Jurkat, Clone E6-1 (cell line): ENCODE measurements around the gene SH3GLB2.
"Not testable (repeated sequence)": the region's sequence is repeated elsewhere in the genome, so short reads cannot be mapped to it uniquely, and the experiment has no call there.

Experiments
- DNase-seq: peaks from one replicate; pipeline ENCODE4 v3.0.0-alpha.2; 2011; ENCODE audit warnings: low read depth, low spot score
- H3K4me3 ChIP-seq: 2 replicates; pipeline ENCODE4 v1.5.1; 2011; ENCODE audit warnings: mild to moderate bottlenecking, low read length, control low read depth, moderate library complexity

The SH3GLB2 gene

DNA sequence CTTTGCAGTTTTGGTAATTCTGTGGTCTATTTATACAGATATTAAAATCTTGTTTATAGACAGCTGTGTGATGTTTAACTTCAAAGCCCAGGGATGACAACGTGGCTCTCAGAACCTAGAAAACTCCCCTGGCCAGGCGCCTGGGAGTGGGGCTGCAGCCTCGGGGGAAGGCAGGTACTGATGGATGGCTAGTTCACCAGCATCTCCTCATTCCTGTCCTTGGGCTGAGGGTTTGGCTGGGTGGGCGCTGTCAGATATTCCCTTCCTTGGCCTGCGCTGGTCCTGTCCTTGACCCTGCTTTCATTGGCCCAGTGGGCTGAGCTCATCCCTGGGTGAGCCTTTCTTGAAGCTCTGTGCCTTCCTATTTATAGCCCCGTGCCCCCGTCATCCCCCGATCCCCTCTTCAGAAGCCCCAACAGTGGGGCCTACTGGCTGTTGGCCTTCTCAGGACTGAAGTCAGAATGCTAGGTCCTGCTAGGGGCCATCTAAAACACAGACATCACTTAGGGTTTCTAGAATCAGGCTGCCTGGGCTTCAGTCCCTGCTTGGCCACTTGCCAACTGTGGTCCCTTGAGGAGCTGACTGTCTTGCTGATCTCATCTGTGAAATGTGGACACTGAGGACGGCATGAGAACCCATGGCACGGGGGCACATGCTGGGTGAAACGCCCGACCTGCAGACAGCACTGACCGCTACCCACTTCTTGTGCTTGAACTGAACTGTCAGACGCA is 20.9 kb downstream of the SH3GLB2 start:
- DNase-seq: no peak
- H3K4me3 ChIP-seq: no peak overlapping the region

DNA sequence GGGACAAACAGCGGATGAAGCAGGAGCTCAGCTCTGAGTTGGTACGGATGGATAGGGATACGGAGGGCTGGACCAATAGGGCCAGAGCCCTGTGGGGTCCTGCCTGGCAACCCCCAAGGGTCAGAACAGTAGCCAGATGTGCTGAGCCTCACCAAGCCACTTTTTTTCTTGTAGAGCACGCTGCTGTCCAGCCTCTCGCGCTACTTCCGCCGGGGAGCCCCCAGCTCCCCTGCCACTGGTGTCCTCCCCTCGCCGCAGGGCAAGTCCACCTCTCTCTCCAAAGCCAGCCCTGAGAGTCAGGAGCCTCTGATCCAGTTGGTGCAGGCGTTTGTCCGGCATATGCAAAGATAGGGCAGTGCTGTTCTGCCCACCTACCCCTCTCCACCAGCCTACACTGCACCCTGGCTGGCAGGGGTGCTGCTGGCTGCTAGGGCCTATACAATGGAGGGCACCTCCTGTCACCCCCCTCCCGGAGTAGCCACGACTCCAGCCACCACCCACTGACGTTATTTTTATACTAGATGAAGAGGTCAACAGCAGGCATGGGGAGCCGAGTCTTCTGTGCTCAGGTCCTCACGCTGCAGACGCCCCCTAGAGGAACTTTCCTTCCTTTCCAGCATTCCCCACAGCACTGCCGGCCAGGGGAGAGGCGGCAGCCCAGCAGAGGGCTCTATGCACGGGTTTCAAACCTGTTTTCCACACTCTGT is 21.6 kb downstream of the SH3GLB2 start:
- no peak overlapping the region for H3K4me3 ChIP-seq
- DNase-seq: peak; percentile 66

- DNase-seq: no peak
- no peak overlapping the region for H3K4me3 ChIP-seq
Observed at GRCh38 chr9:129005336-129005997, 22.7 kb downstream of the SH3GLB2 start.

DNA sequence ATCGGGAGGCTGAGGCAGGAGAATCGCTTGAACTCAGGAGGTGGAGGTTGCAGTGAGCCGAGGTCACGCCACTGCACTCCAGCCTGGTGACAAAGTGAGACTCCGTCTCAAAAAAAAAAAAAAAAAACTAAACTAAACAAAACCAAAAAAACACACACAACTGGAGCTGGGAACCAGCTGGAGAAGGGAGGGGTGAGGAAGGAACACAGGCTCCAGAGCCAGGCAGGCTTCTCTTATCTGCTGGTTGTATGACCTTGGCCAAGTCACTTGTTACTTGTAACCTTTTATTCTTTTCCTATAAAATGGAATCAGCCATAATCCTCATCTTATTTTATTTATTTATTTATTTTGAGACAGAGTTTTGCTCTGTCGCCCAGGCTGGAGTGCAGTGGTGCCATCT is 24.0 kb downstream of the SH3GLB2 start:
- not testable (repeated sequence) for DNase-seq, H3K4me3 ChIP-seq

DNA sequence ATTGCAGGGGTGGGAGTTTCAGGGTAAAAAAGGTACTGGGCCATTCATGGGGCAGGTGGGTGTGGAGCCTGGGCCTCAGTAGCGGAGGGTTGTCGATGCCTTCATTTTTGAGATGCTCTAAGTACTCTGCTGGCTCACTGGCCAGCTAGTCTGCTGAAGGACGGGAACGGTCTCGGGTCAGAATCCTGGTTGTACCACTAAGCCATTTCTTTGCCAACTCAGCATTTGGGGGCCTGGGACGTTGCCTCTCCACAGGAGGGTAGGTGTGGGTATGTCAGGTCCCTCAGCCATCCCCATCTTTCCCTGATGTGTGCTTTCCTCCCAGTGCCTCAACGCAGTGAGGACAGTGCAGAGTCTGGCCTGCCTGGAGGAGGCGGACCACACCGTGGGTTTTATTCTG is 25.1 kb downstream of the SH3GLB2 start:
- no peak overlapping the region for H3K4me3 ChIP-seq
- no peak for DNase-seq

DNA sequence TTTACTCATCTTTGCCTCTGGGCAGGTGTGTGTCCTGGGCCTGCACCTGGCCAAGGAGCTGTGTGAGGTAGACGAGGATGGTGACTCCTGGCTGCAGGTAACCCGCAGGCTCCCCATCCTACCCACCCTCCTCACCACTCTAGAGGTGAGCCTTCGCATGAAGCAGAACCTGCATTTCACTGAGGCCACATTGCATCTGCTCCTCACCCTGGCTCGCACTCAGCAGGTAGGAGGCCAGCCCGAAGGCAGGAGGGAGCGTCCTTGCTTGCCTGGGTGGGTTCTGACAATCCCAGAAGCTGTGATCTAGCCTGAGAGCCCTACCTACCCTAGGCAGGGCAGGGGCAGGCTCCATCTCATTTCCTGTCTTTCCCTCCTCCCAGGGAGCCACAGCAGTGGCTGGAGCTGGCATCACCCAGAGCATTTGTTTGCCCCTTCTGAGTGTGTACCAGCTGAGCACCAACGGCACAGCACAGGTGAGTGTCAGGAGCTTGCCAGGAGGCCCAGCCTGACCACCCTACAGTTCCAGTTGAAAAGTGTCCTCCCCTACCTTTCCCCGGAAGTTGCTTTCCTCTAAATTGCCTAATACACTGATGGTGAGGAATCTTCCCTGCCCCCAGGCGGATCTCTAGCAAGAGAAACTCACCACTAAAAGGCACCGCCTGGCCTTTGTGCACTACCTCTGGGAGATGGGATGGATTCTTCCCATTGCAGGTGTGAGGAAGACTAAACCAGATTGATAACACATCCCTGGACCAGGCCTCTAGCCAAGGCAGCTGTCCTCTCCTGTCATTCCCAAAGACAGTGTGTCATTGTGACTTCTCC is 26.4 kb downstream of the SH3GLB2 start:
- DNase-seq: no peak
- H3K4me3 ChIP-seq: no peak overlapping the region

GRCh38 chr9:128999581-129000206 is 28.4 kb downstream of the SH3GLB2 start:
- H3K4me3 ChIP-seq: no peak overlapping the region
- no peak for DNase-seq

DNA sequence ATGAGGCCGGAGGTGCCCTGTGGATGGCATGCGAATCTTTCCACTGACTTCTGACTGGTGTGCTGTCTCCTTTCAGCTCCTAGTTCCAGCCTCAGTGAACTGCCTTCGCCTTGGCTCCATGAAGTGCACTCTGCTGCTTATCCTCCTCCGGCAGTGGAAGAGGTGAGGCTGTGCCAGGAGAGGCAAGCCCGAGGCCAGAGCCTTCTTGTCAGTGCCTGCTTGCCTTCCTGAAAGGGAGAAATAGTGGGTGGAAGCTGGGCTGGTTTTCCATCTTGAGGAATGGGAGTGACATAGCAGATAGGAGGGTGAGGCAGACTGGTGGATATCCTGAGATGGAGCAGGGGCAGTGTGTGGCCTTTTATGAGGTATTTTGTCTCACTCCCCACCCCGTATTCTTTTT is 29.7 kb downstream of the SH3GLB2 start:
- no peak overlapping the region for H3K4me3 ChIP-seq
- DNase-seq: no peak

DNA sequence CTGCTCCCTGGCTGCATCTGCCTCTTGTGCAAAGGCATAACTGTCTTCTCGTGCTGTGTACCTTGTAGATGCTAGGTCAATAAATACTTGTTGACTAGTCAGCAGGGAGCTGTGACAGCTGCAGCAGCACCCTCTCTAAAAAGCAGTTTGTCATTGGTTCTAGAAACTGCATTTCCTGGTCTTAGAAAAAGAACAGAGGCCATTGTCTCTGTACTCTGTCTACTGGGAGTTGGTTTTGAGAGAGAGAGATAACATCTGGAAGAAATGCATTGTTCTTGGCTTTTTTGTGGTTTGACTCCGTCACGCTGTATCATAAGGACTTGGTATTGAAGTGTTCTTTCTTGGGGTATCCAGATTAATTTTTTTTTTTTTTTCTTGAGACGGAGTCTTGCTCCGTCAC is 32.3 kb downstream of the SH3GLB2 start:
- peak; percentile 86 for DNase-seq
- H3K4me3 ChIP-seq: no peak overlapping the region

DNA sequence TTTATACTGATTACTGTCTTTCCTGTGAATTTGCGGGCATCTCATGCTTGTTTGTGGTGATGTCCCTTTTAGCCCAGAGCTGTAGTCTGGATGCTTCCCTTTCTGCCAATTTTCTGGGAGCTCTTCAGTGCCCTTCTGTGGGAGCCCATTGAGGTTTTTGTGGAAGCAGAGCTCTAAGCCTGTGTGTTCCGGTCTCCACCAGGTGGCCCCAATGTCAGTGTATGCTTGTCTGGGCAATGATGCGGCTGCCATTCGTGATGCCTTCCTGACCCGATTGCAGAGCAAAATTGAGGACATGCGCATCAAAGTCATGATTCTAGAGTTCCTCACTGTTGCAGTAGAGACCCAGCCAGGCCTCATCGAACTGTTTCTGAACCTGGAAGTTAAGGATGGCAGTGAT is 35.1 kb downstream of the SH3GLB2 start:
- no peak overlapping the region for H3K4me3 ChIP-seq
- peak; percentile 41 for DNase-seq

GRCh38 chr9:128987805-128988204 is 40.3 kb downstream of the SH3GLB2 start:
- DNase-seq: no peak
- H3K4me3 ChIP-seq: no peak overlapping the region

DNA sequence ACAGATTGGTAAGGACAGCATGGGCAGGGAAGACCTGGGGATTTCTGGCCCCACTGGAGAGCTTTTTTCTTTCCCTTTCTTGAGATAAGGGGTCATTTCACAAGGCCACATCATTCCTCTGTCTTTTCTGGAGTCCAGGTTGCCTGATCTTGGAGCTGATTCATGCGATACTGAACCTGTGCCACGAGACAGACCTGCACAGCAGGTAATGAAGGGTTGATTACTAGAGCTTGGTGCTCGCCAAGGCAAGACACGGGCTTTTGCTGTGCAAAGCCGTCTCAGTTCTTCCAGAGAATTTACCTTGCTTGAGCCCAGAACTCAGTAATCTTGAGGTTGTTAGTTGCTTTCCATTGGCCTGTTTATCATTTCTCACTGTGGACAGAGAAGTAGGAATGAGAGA is 41.5 kb downstream of the SH3GLB2 start:
- H3K4me3 ChIP-seq: no peak overlapping the region
- DNase-seq: no peak

DNA sequence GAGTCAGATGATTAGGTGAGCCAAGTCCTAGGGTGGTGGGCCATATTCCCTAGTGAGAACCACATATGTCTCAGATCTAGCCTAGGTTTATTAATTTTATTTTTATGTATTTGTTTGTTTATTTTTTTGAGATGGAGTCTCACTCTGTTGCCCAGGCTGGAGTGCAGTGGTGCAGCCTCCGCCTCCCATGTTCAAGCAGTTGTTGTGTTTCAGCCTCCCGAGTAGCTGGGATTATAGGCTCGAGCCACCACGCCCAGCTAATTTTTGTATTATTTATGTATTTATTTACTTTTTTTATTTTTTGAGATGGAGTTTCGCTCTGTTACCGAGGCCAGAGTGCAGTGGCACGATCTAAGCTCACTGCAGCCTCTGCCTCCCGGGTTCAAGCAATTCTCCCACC is 44.6 kb downstream of the SH3GLB2 start:
- H3K4me3 ChIP-seq: no peak overlapping the region
- DNase-seq: no peak

DNA sequence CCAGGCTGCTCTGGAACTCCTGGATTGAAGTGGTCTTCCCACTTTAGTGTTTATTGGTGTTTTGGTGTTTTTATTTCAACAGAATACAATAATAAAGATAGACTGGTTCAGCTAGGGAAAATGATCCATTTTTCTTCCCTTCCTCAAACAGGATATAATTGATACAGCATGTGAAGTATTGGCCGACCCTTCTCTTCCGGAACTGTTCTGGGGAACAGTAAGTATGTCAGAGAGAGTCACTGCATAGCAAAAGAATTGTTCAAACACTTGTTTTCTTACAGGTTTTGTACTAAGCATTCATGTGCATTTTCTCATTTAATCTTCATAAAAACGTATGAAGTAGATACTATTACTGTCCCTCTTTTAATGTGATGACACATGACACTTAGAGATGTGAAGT is 49.0 kb downstream of the SH3GLB2 start:
- no peak overlapping the region for H3K4me3 ChIP-seq
- no peak for DNase-seq

DNA sequence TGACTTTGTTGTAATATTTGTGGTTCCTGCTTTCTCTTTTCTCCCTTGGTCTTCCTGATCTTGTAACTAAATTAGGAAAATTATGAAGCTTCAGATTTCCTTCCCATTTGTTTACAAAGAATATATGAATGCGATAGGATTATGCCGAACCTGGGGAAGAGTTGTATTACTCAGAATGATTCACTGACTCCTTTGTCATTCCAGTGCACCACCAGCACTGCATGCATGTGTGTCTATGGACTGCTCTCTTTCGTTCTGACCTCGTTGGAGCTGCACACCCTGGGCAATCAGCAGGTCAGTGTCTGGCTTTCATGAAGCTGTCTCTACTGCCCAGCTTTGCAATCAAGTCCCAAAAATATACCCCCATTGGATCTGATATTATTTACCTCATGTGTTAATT is 55.2 kb downstream of the SH3GLB2 start:
- no peak for DNase-seq
- H3K4me3 ChIP-seq: no peak overlapping the region

DNA sequence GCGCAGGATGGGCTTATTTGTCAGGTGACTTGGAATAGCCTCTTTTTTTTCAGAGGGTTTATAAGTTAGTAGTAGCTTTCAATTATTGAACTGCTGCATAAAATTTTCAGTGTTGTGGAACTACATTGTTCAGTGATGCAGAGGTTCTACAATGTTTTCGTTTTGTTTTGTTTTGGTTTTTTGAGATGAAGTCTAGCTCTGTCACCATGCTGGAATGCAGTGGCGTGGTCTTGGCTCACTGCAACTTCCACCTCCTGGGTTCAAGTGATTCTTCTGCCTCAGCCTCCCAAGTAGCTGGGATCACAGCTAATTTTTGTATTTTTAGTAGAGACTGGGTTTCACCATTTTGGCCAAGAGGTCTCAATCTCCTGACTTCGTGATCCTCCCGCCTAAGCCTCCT is 58.6 kb downstream of the SH3GLB2 start:
- H3K4me3 ChIP-seq: no peak overlapping the region
- no peak for DNase-seq

DNA sequence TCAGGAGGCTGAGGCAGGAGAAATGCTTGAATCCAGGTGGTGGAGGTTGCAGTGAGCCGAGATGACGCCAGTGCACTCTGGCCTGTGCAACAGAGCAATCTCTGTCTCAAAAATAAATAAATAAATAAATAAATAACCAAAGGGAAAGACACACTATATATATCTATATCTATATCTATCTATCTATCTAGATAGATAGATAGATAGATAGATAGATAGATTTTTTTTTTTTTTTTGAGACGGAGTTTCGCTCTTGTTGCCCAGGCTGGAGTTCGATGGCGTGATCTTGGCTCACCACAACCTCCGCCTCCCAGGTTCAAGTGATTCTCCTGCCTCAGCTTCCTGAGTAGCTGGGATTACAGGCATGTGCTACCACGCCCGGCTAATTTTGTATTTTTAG is 66.7 kb downstream of the SH3GLB2 start:
- not testable (repeated sequence) for H3K4me3 ChIP-seq, DNase-seq
